Measurements from ENCODE around the gene ATP6AP2.

DNA sequence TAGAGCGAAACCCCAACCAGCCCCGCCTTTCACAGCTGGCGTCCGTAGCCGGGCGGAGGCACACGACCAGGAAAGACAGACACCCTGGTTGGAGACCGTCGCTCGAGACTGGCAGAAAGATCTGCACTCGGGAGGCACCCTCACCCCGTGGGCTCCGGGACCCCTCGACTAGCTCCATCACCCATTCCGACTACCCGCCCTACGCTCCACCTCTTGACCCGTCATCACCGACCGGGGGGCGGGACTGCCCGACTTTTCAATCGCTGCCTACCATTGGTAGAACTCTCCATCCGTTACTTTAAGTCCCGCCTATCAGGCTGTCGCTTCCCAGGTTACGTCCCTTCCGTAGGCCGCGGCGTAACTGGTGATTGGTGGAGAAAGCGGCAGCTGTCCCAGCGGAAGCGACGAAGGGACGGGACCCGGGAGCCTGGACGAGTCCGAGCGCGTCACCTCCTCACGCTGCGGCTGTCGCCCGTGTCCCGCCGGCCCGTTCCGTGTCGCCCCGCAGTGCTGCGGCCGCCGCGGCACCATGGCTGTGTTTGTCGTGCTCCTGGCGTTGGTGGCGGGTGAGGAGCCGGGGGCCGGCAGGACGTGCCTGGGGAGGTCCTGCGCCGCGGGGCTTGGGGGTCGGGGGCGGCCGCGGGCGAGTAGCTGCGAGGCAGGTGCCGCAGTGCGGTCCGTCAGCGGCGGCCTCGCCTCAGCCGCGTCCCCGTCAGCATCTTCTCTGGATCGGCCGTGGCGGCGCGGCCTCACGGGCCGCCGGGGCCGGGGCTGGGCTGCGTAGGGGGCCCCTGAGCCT lies at the start of gene ATP6AP2:
- TF ChIP-seq EZH2 (IDR thresholded peaks at IDR 0.05; ENCODE audit: low read length) (no peak), CTCF (optimal IDR thresholded peaks at IDR 0.05 in 1 of 3, IDR thresholded peaks at IDR 0.05 in 1 of 3, conservative IDR thresholded peaks at IDR 0.05 in 1 of 3; ENCODE audit: extremely low read depth in 1 of 3, insufficient read depth in 2 of 3, low read length in 3 of 3) (no peak)
